GM19468 (cell line): ENCODE results near the gene OS9.

ENCODE experiments used
- ATAC-seq: cut with Tn5 transposase; IDR thresholded peaks from one replicate; pipeline ENCODE4 v1.9.1; 2021; ENCODE audit warnings: mild to moderate bottlenecking, moderate library complexity, moderate number of reproducible peaks; ENCODE audit not compliant: unreplicated experiment; ENCODE audit errors: extremely low read depth

Gene OS9

GRCh38 chr12:57749061-57749460 is 55.1 kb downstream of the OS9 start:
- no peak for ATAC-seq

GRCh38 chr12:57750561-57751431 is 56.9 kb downstream of the OS9 start:
- ATAC-seq = no peak

- no peak for ATAC-seq
Observed at GRCh38 chr12:57751432-57751787, 57.5 kb downstream of the OS9 start.

GRCh38 chr12:57751788-57752667 is 58.1 kb downstream of the OS9 start, which contains the start of gene CDK4:
Gene CDK4 (minus strand): TSS chr12:57752310. CDS start chr12:57751717, 593 bp downstream.
- peak; percentile 61 for ATAC-seq

- ATAC-seq = no peak
Observed at GRCh38 chr12:57752668-57753000, 58.7 kb downstream of the OS9 start.

GRCh38 chr12:57753756-57754337 is 59.9 kb downstream of the OS9 start:
- no peak for ATAC-seq

- ATAC-seq = no peak
Observed at GRCh38 chr12:57754411-57755193, 60.7 kb downstream of the OS9 start, which contains the start of gene MARCHF9. Gene MARCHF9 (plus strand): TSS chr12:57755103. CDS start chr12:57755529, 426 bp downstream.

GRCh38 chr12:57755194-57755453 is 61.2 kb downstream of the OS9 start:
- no peak for ATAC-seq

GRCh38 chr12:57755454-57756372 is 61.8 kb downstream of the OS9 start:
- ATAC-seq = no peak

- ATAC-seq = no peak
Observed at GRCh38 chr12:57756406-57757341, 62.7 kb downstream of the OS9 start.

- no peak for ATAC-seq
Observed at GRCh38 chr12:57757771-57758170, 63.8 kb downstream of the OS9 start.

- no peak for ATAC-seq
Observed at GRCh38 chr12:57758552-57759359, 64.8 kb downstream of the OS9 start.

GRCh38 chr12:57759360-57759980 is 65.5 kb downstream of the OS9 start:
- no peak for ATAC-seq

GRCh38 chr12:57760347-57760982 is 66.5 kb downstream of the OS9 start:
- no peak for ATAC-seq

GRCh38 chr12:57761391-57761998 is 67.6 kb downstream of the OS9 start:
- no peak for ATAC-seq

- no peak for ATAC-seq
Observed at GRCh38 chr12:57762463-57762862, 68.5 kb downstream of the OS9 start.
